B cell (primary cell): ENCODE data around the gene ASPA.

ENCODE experiments used
- CTCF ChIP-seq: fragments of 200-600 bp; IDR thresholded peaks from one replicate; pipeline ENCODE4 v1.8.0; 2022; ENCODE audit warnings: antibody characterized with exemption, mild to moderate bottlenecking
- EZH2 ChIP-seq: IDR thresholded peaks from 2 replicates; pipeline ENCODE4 v1.6.1; 2012; ENCODE audit warnings: borderline replicate concordance, low read depth, mild to moderate bottlenecking, moderate library complexity, low read length; ENCODE audit not compliant: insufficient read depth, poor library complexity, severe bottlenecking

DNA sequence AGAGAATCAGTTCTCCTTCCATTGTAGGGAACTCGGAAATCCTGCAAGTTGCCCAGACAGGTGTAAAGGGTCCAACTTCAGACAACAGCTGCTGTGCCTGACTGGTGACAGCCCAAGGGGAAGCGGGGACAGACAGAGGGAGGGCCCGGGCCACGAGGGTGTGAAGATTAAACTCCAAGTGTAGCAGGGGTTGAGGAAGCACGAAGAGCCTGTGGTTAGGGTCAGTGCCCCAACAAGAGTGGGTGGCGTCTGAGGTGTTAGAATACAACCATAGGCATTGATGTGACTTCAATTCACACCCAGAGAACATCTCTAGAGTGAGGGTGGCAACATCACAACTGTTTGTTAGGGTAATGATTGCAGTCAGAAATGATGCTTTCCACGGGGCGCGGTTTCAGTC is 39.1 kb downstream of the ASPA start:
- TF ChIP-seq CTCF: no peak
- TF ChIP-seq EZH2: no peak
